ENCODE data around the gene LAMB4. TPM values are rescaled to one million over a fixed set of nuclear protein-coding genes. Genes with fewer than 3 reads are reported as not detected.

The LAMB4 gene
- total RNA-seq, 1 donor from 2014 or later, result not detected

GRCh38 chr7:108086546-108086945 is 43.6 kb downstream of the LAMB4 start:
- intact Hi-C loops (cut with DNase I), result no loop called here
- Histone ChIP-seq H3K9me3 (no peaks in the 10 kb centered on the region), H3K27me3 (no peaks in the 10 kb centered on the region), H3K4me1 (no peaks in the 10 kb centered on the region), H3K36me3 (no peaks in the 10 kb centered on the region), H3K4me3 (no peak overlapping the region), H3K27ac (no peak overlapping the region)
- DNase-seq (no peak), ATAC-seq (no peak)
- no peak for TF ChIP-seq CTCF (IDR thresholded peaks at IDR 0.05)

- no peak overlapping the region for H3K27ac ChIP-seq
- H3K36me3 ChIP-seq, result no peaks in the 10 kb centered on the region
- no peak overlapping the region for H3K4me3 ChIP-seq
- H3K9me3 ChIP-seq, result no peaks in the 10 kb centered on the region
- H3K27me3 ChIP-seq, result no peaks in the 10 kb centered on the region
- no peak for DNase-seq
- no peak for TF ChIP-seq CTCF (IDR thresholded peaks at IDR 0.05)
- intact Hi-C loops (cut with DNase I), result no loop called here
- peaks cover 9% of the 10 kb centered on the region for H3K4me1 ChIP-seq
- no peak for ATAC-seq
These were observed 46.2 kb downstream of the LAMB4 start for GRCh38 chr7:108083980-108084379.

GRCh38 chr7:108079648-108080591 is 50.2 kb downstream of the LAMB4 start:
- ATAC-seq, result no peak
- intact Hi-C loops (cut with DNase I), result no loop called here
- TF ChIP-seq CTCF (IDR thresholded peaks at IDR 0.05), result no peak
- Histone ChIP-seq H3K4me1 (peaks cover 9% of the 10 kb centered on the region), H3K4me3 (no peak overlapping the region), H3K27me3 (no peaks in the 10 kb centered on the region), H3K36me3 (no peaks in the 10 kb centered on the region), H3K9me3 (no peaks in the 10 kb centered on the region), H3K27ac (no peak overlapping the region)
- no peak for DNase-seq

GRCh38 chr7:108079276-108079647 is 50.9 kb downstream of the LAMB4 start:
- Histone ChIP-seq H3K9me3 (no peaks in the 10 kb centered on the region), H3K36me3 (no peaks in the 10 kb centered on the region), H3K27me3 (no peaks in the 10 kb centered on the region), H3K4me3 (no peak overlapping the region), H3K4me1 (peaks cover 9% of the 10 kb centered on the region), H3K27ac (no peak overlapping the region)
- ATAC-seq (no peak), DNase-seq (no peak)
- no peak for TF ChIP-seq CTCF (IDR thresholded peaks at IDR 0.05)
- intact Hi-C loops (cut with DNase I), result no loop called here

GRCh38 chr7:108078691-108079090 is 51.5 kb downstream of the LAMB4 start:
- Histone ChIP-seq H3K27ac (no peak overlapping the region), H3K4me3 (no peak overlapping the region), H3K36me3 (no peaks in the 10 kb centered on the region), H3K4me1 (peaks cover 9% of the 10 kb centered on the region), H3K27me3 (no peaks in the 10 kb centered on the region), H3K9me3 (no peaks in the 10 kb centered on the region)
- DNase-seq (no peak), ATAC-seq (no peak)
- no peak for TF ChIP-seq CTCF (IDR thresholded peaks at IDR 0.05)
- intact Hi-C loops (cut with DNase I), result no loop called here
